Left lung (tissue), 10 donors: ENCODE measurements around the gene MTSS2. TPM values are rescaled to one million over a fixed set of nuclear protein-coding genes. Genes with fewer than 3 reads are reported as not detected.

Source experiments
- ATAC-seq: fragments of 200-7000 bp; cut with Tn5 transposase; one replicate; pipeline ENCODE4 v1.9.1; 2020; ENCODE audit warnings: moderate library complexity
- DNase-seq, 4 donors: peaks; one replicate each; pipeline ENCODE4 v3.0.0-alpha.2; 2013 to 2020
- H3K27ac ChIP-seq, 2 donors: fragments of 200-600 bp; sonication (generic) in 1 of 2; one replicate each; pipeline versions ENCODE4 v1.5.0 to v1.8.0; 2020 to 2021
- H3K27me3 ChIP-seq, 2 donors: fragments of 200-600 bp; sonication (generic) in 1 of 2; one replicate each; pipeline versions ENCODE4 v1.5.0 to v1.8.0; 2020 to 2021
- H3K36me3 ChIP-seq, 2 donors: fragments of 200-600 bp; sonication (generic) in 1 of 2; one replicate each; pipeline versions ENCODE4 v1.5.0 to v1.8.0; 2020 to 2021
- H3K4me1 ChIP-seq, 2 donors: fragments of 200-600 bp; one replicate each; pipeline ENCODE4 v1.8.0; 2021
- H3K4me3 ChIP-seq, 2 donors: fragments of 200-600 bp; sonication (generic) in 1 of 2; one replicate each; pipeline versions ENCODE4 v1.5.0 to v1.8.0; 2020 to 2021; ENCODE audit warnings: mild to moderate bottlenecking in 1 of 2
- H3K9me3 ChIP-seq, 2 donors: fragments of 200-600 bp; sonication (generic) in 1 of 2; one replicate each; pipeline versions ENCODE4 v1.5.0 to v1.8.0; 2020 to 2021
- CTCF ChIP-seq, 2 donors: fragments of 200-600 bp; sonication (generic) in 1 of 2; IDR thresholded peaks; one replicate each; pipeline versions ENCODE4 v1.5.0 to v1.8.0; 2021; ENCODE audit warnings: antibody characterized with exemption in 2 of 2
- intact Hi-C, 2 donors: fragments of 100-400 bp; cut with DNase I; formaldehyde crosslinking; loops; one replicate each; pipeline versions ENCODE4 v1.11.2 to v1.14.2; 2022
- polyA plus RNA-seq, 6 donors: library from polyadenylated mRNA; unstranded; fragments of 120-200 nt; gene quantifications; one replicate each; pipeline ENCODE4 v1.2.1, GENCODE V29; 2013; ENCODE audit not compliant: insufficient read length in 6 of 6
- total RNA-seq, 2 donors: library from RNA; stranded (reverse); fragmentation: NEBNext Ultra II Directional; extraction: Animal tissue kit (Norgen Biotek cat#: 25700); gene quantifications; one replicate each; pipeline ENCODE4 v1.2.1, GENCODE V29; 2021
- donor health status: DM: no; HTN: yes; CAD: no.
- donor health status: DM: no; HTN: no; CAD: no.

MTSS2 gene
- total and polyA plus RNA-seq, 8 donors: 58.1 to 106 (median 98.6) TPM

- no peak for ATAC-seq
Measured at GRCh38 chr16:70662991-70663523, 22.8 kb downstream of the MTSS2 start.

GRCh38 chr16:70661918-70662641 is 23.8 kb downstream of the MTSS2 start:
- Histone ChIP-seq H3K9me3 (no peaks in the 10 kb centered on the region), H3K4me3 (no peak overlapping the region), H3K36me3 (peaks cover 0 to 49% of the 10 kb centered on the region in 2 donors), H3K4me1 (no peaks in the 10 kb centered on the region), H3K27ac (no peak overlapping the region), H3K27me3 (no peaks in the 10 kb centered on the region)
- intact Hi-C loops: no loop called here
- TF ChIP-seq CTCF (IDR thresholded peaks at IDR 0.05): no peak
- DNase-seq (peak in 1 of 4 donors; percentile 37), ATAC-seq (no peak)

More at GRCh38 chr16:70662991-70663523, 22.8 kb downstream of the MTSS2 start:
- Histone ChIP-seq H3K9me3 (no peaks in the 10 kb centered on the region), H3K36me3 (peaks cover 0 to 49% of the 10 kb centered on the region in 2 donors), H3K27ac (no peak overlapping the region), H3K27me3 (no peaks in the 10 kb centered on the region), H3K4me1 (no peaks in the 10 kb centered on the region), H3K4me3 (no peak overlapping the region)
- DNase-seq: peak in 1 of 4 donors; percentile 53
- intact Hi-C loops: no loop called here
- no peak for TF ChIP-seq CTCF (IDR thresholded peaks at IDR 0.05)

- DNase-seq: no peak
- intact Hi-C loops: no loop called here
- no peak for ATAC-seq
- TF ChIP-seq CTCF (IDR thresholded peaks at IDR 0.05): no peak
- Histone ChIP-seq H3K9me3 (no peaks in the 10 kb centered on the region), H3K27ac (no peak overlapping the region), H3K27me3 (no peaks in the 10 kb centered on the region), H3K4me1 (no peaks in the 10 kb centered on the region), H3K4me3 (no peak overlapping the region), H3K36me3 (peaks cover 0 to 46% of the 10 kb centered on the region in 2 donors)
Measured at GRCh38 chr16:70661534-70661917, 24.3 kb downstream of the MTSS2 start.

- Histone ChIP-seq H3K4me3 (no peak overlapping the region), H3K9me3 (no peaks in the 10 kb centered on the region), H3K27ac (no peak overlapping the region), H3K36me3 (peaks cover 0 to 39% of the 10 kb centered on the region in 2 donors), H3K4me1 (no peaks in the 10 kb centered on the region), H3K27me3 (no peaks in the 10 kb centered on the region)
- ATAC-seq (no peak), DNase-seq (no peak)
- no peak for TF ChIP-seq CTCF (IDR thresholded peaks at IDR 0.05)
- intact Hi-C loops: no loop called here
Measured at GRCh38 chr16:70660672-70661350, 25.0 kb downstream of the MTSS2 start.
